AG04450 (cell line): ENCODE measurements around the gene DOCK8. TPM values are rescaled to one million over a fixed set of nuclear protein-coding genes. Genes with fewer than 3 reads are reported as not detected.

ENCODE experiments used
- CTCF ChIA-PET: fragments of 300-600, 350-600 bp; formaldehyde crosslinking; extraction: SDS; loops from one replicate; lab custom pipeline; 2022; ENCODE audit warnings: antibody characterized with exemption, inconsistent platforms; lab: Charles Lee
- POLR2A ChIA-PET: fragments of 350-600 bp; formaldehyde crosslinking; extraction: SDS; loops from one replicate; lab custom pipeline; 2021; ENCODE audit warnings: antibody characterized with exemption, inconsistent platforms; lab: Yijun Ruan, JAX
- DNase-seq: peaks from one replicate; pipeline ENCODE4 v3.0.0-alpha.2; 2011; ENCODE audit warnings: low read depth, low spot score
- H3K27ac ChIP-seq: one replicate; pipeline ENCODE4 v1.5.1; 2012; ENCODE audit warnings: low read depth, low read length, control low read depth
- H3K27me3 ChIP-seq: one replicate; pipeline ENCODE4 v1.6.0; 2012; ENCODE audit warnings: low read length; ENCODE audit not compliant: control insufficient read depth, insufficient read depth
- H3K4me3 ChIP-seq: 2 replicates; pipeline ENCODE4 v1.5.1; 2011; ENCODE audit warnings: mild to moderate bottlenecking, low read depth, low read length, control low read depth
- H3K9me3 ChIP-seq: 2 replicates; pipeline ENCODE4 v1.5.1; 2012; ENCODE audit warnings: low read length; ENCODE audit not compliant: control insufficient read depth, insufficient read depth
- polyA plus RNA-seq: library from polyadenylated mRNA; depleted of rRNA; stranded (reverse); fragments of >200 nt; gene quantifications from 2 replicates; pipeline ENCODE4 v1.2.3, GENCODE V29; 2011
- TF ChIP-seq, protein P1 (sequence below): IDR thresholded peaks from 2 replicates; pipeline ENCODE4 v1.5.1; 2011; ENCODE audit warnings: low read depth, low read length, control low read depth, inconsistent platforms

The DOCK8 gene
- polyA plus RNA-seq, 1 experiment = not detected

DNA sequence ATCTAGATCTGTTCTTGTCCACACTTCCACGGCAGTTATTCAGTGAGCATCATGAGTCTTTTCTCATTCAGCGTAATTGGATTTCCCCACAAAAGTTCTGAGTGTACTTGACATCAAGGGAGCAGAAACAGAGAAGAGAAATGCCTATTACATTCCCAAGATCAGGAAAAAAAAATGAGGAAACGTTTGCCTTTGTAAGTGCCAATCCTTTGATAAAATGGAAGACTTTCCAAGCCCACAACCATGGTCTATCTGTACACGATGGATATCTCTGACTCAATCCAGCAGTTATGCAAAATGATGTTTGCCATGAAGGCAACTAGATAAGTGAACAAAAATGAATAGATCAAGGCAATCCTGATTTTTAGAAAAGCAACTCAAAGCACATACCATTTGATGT lies 235.9 kb downstream of the DOCK8 start:
- H3K27me3 ChIP-seq = peaks cover 4% of the 10 kb centered on the region
- H3K27ac ChIP-seq = no peak overlapping the region
- DNase-seq = no peak
- POLR2A ChIA-PET = no interaction called here
- no peaks in the 10 kb centered on the region for H3K9me3 ChIP-seq
- CTCF ChIA-PET = no interaction called here
- TF ChIP-seq, protein P1, sequence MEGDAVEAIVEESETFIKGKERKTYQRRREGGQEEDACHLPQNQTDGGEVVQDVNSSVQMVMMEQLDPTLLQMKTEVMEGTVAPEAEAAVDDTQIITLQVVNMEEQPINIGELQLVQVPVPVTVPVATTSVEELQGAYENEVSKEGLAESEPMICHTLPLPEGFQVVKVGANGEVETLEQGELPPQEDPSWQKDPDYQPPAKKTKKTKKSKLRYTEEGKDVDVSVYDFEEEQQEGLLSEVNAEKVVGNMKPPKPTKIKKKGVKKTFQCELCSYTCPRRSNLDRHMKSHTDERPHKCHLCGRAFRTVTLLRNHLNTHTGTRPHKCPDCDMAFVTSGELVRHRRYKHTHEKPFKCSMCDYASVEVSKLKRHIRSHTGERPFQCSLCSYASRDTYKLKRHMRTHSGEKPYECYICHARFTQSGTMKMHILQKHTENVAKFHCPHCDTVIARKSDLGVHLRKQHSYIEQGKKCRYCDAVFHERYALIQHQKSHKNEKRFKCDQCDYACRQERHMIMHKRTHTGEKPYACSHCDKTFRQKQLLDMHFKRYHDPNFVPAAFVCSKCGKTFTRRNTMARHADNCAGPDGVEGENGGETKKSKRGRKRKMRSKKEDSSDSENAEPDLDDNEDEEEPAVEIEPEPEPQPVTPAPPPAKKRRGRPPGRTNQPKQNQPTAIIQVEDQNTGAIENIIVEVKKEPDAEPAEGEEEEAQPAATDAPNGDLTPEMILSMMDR = no peak
- no peak overlapping the region for H3K4me3 ChIP-seq

DNA sequence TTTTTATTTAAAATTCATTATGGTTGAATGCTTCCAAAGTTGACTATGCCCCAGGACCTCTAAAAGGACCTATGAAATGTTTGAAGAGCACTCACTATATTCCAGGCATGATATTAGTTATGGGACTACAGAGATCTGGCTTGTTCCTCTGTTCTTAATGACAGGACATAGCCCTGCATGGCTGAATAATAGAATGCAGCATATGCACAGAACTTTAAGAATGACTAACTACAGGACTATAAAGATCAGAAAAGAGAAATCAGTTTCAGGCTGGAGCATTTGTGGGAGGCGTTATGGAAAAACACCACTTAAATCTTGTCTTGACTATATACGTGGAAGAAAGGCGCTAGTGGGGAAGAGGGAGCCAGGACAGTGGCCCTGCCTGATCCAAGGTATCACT lies 239.2 kb downstream of the DOCK8 start:
- DNase-seq = no peak
- ChIA-PET CTCF (no interaction called here), POLR2A (no interaction called here)
- Histone ChIP-seq H3K27ac (no peak overlapping the region), H3K9me3 (no peaks in the 10 kb centered on the region), H3K27me3 (peaks cover 2% of the 10 kb centered on the region), H3K4me3 (no peak overlapping the region)
- TF ChIP-seq, protein P1 = no peak

DNA sequence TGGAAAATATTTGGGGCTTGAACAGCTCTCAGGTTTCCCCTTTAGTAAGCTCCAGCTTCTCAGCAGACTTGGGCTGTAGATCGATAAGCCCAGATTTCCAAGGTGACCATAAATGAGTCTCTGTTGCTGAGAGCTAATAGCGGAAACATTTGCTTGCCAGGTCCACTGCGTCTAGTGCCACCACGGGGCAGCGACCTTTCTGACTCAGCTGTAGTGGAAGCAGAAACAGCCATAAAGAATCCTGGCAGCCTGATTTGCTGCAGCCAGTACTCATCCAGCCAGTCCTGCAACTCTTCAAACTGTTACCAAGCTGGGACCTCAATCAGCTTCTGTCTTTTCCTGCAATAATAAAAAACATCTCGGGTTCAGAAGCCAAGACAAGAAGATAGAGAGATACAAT lies 241.7 kb downstream of the DOCK8 start:
- Histone ChIP-seq H3K27me3 (peaks cover 2% of the 10 kb centered on the region), H3K27ac (no peak overlapping the region), H3K4me3 (no peak overlapping the region), H3K9me3 (no peaks in the 10 kb centered on the region)
- POLR2A ChIA-PET = no interaction called here
- CTCF ChIA-PET = no interaction called here
- DNase-seq = no peak
- TF ChIP-seq, protein P1 = no peak

DNA sequence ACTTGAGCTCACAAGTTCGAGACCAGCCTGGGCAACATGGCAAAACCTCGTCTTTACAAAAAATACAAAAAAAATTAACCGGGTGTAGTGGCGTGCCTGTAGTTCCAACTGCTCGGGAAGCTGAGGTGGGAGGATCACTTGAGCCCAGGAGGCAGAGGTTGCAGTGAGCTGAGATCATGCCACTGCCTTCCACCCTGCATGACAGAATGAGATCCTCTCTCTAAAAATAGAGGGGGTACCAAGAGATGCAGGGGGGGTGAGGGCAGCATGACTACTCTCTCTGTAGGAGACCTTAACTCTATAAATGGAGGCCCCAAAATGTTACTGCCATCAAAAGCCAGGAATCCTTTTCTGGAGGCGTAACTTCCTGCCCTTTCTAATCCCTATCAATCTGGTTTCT lies 243.9 kb downstream of the DOCK8 start:
- CTCF ChIA-PET = interaction anchor here (0.5 kb wide), 1 partner anchor 292 kb away, joined by 6 read pairs; no protein-coding TSS in a partner anchor
- POLR2A ChIA-PET = no interaction called here
- no peak overlapping the region for H3K4me3 ChIP-seq
- TF ChIP-seq, protein P1 = no peak
- DNase-seq = no peak
- H3K9me3 ChIP-seq = no peaks in the 10 kb centered on the region
- H3K27ac ChIP-seq = no peak overlapping the region
- H3K27me3 ChIP-seq = peaks cover 2% of the 10 kb centered on the region

DNA sequence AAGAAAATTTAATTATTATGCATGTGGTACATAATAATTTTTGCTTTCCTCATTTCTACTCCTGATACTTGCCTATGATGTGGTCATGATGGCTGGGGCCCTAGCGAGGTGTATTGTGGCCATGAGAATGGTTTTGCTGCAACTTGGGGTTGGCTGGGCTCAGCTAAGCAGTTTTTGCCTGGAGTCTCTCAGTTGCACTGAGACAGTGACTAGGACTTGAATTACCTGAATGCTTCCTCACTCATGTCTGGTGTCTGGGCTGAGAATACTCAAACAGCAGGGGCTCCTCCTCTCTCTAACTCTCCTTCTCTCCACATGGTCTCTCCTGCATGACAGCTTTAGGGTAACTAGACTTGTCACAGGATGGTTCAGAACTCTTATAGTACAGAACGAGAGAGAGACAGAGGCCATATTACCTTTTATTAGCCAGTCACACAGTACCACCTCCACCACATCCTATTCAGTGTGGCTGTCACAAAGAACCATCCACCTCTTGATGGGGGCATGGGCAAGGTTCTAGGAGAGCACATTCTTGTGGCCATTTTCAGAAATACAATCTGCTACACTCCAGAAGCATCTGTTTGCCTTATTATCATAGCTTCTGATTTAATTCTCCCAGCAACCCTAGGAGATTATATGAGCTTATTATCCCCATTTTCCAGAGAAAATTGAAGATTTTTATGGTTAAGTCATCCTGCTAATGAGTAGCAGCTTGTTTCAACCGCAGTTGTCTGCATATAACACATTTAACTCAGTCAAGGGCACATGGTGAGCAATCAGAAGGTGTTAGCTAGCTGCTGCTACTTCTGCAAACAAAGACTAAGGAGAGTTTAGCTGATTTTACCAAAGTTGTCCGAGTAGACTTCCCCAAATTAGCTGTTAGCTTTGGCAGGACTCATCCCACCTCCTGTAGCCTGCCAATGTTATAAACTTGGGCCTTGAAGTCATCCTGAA lies 245.1 kb downstream of the DOCK8 start:
- no peak overlapping the region for H3K27ac ChIP-seq
- ChIA-PET POLR2A (interaction anchor here (0.8 kb wide), 1 partner anchor 446 kb away, joined by 3 read pairs; no protein-coding TSS in a partner anchor), CTCF (no interaction called here)
- peaks cover 2% of the 10 kb centered on the region for H3K27me3 ChIP-seq
- no peak overlapping the region for H3K4me3 ChIP-seq
- H3K9me3 ChIP-seq = no peaks in the 10 kb centered on the region
- no peak for DNase-seq
- TF ChIP-seq, protein P1 = no peak
